ENCODE results near the gene PPM1H.

The PPM1H gene

DNA sequence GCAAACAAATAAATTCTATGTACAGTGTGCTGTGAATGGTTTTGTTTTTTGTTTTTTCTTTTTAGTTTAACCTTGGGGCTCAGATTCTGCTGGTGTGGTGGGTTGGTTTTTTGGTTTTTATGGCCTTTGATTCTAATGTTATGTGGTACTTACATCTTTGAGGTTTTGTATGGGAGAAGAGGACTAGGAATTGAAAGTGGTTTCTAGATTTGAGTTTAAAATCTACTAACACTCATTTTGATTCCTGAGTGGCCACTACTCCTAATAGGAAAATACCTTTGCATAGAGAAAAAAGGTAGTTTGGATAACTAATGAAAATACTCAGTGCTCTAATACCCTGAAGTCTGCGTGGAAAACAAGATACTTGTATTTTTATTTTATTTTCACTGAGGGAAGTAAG is 330.6 kb downstream of the PPM1H start:
- DNase-seq (ENCODE audit: low read depth) = no peak

- no peak for DNase-seq (ENCODE audit: low read depth)
Measured at GRCh38 chr12:62603811-62604098, 331.2 kb downstream of the PPM1H start.

DNA sequence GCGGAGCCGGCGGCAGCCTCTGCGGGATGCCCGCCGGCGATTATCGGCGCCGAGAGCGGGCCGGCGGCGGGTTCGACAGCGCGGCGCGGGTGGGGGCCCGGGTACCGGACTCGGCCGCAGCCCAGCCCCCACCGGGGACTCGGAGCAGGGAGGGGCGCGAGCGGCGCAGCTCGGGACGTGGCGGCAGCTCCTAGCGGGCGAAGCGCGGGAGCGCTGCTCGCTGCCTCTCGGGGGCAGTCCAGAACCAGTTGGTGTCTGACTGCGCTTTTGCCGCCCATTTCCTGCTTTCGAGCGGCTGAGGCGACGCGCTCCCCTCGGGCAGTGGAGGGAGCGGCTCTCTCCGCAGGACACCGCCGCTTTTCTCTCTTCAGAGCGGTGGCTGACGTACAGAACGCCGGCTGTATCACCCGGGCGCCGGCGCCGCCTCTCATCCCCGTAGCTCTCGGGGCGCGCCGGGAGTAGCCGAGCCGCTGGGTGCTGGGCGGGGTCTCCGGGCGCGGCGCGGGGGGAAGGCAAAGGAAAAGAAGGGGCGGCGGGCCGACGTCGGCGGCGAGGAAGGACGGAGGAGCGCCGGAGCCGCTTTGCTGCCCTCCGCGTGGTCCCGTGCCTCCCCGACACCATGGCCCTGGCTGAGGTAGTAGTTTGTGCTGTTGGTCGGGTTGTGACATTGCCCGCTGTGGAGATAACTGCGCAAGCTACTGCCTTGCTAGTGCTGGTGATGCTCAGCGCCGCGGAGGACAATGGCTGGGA is 331.7 kb downstream of the PPM1H start:
- peak; percentile 70 for DNase-seq (ENCODE audit: low read depth)

DNA sequence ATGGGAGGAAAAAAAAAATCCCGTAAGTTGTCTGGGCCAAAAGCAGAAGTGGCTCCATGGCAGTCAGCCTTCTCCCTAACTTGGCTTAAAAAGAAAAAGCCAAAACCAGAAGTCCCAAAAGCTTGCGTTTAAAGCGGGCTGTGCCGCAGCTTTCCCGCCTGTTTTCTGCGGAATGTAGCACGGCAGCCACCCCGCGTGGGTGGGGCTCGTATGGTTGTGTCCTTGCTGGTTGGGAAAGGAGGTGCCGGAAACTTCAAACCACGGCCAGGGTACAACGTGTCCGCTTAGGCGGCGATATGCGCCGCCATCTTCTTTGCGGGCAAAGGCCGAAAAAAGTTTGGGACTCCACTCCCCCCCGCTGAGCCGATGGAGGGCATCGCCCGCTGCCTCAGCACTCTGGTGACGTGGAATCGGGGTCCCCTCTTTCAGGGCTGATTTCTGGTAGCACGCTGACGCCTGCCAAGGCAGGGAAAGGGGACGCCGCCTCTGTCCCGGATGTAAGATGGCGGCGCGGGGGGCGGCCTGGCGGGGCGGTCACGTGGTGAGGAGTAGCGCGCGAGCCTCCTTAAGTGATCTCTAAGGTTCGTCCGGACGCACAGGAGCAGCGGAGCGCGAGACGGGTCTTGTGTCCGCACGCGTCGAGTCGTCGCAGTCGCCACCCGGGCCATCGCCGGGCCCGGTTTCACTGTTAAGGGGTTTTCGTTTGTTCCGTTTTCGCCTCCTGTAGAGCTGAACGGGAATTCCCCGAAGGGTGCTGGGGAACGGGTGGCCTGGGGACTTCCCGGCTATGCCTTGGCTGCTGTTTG is 332.5 kb downstream of the PPM1H start:
- peak; percentile 81 for DNase-seq (ENCODE audit: low read depth)

GRCh38 chr12:62601765-62602164 is 333.2 kb downstream of the PPM1H start:
- DNase-seq (ENCODE audit: low read depth) = no peak

DNA sequence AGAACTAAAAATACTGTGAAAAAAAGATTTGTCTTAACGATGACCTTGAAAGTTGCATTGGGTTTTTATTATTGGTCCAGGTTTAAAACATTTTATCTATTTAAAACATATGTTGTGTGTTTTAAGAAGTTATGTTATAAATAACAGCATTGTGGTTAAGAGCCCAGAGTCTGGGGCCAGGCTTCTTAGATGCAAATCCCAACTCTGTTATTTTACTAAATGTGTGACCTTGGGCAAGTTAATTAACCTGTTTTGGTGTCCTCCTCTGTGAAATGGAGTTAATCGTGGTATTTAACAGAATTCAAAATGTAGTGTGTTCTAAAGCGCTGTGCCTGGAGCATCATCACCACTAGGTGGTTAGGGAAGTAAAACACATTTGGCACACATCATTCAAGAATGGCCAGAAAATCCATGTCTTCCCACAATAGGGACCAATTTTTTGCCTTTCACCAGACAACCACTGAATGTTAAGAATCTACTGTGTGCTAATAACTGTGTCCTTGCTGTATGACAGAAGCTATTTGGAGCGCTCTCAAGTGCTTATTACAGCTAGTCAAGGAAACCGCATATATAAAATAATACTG is 335.0 kb downstream of the PPM1H start:
- DNase-seq (ENCODE audit: low read depth) = no peak

- DNase-seq (ENCODE audit: low read depth) = no peak
Measured at GRCh38 chr12:62598846-62599245, 336.1 kb downstream of the PPM1H start.

GRCh38 chr12:62597253-62597652 is 337.7 kb downstream of the PPM1H start:
- no peak for DNase-seq (ENCODE audit: low read depth)

Data from stimulated activated CD8-positive, alpha-beta memory T cell treated with anti-CD3 and anti-CD28 coated beads, Interleukin-12 subunit alpha, Interleukin-12 subunit beta, amount 100 ng/mL, for 4 hours (primary cell).